GM21528 (cell line): Measurements from ENCODE around the gene SORCS1.

Source experiments
- ATAC-seq: cut with Tn5 transposase; IDR thresholded peaks from one replicate; pipeline ENCODE4 v1.9.1; 2021; ENCODE audit warnings: mild to moderate bottlenecking, moderate library complexity; ENCODE audit not compliant: unreplicated experiment, low FRiP score

SORCS1 gene

DNA sequence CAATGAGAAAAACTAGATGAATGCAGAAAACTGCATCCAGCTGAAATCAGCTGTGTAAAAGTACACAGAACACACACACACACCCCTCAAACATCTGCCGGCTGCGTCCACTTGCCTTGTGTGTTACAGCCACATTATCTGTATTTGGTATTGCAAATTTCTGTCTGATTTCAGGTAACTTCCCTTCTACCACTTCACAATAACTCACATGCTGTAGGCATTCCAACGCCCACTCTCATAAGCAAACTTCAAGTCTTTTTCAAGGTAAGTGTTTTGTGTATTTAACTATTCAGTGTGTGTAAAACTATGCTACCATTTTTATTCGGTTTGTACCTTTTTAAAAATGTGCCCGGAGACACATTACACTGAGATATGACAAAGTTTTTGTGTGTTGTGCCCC is 594.2 kb downstream of the SORCS1 start:
- ATAC-seq, result no peak

DNA sequence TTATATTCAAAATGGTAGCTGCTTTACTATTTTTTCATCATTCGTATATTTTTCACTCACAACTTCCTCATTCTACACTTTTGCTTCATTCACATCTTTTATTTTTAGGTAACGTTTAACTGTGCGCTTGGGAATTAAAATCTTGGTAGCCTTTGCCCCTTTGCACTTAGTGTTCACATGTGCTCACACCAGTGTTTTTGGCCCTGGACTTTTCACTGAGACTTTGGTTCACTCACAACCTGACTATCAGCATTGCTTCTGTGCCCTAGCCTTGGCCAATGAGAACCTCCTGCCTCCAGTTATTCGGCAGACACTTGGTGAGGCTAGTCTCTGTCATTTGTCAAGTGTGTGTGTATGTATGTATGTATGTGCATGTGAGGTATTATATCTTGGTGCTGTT is 596.9 kb downstream of the SORCS1 start:
- ATAC-seq, result no peak

DNA sequence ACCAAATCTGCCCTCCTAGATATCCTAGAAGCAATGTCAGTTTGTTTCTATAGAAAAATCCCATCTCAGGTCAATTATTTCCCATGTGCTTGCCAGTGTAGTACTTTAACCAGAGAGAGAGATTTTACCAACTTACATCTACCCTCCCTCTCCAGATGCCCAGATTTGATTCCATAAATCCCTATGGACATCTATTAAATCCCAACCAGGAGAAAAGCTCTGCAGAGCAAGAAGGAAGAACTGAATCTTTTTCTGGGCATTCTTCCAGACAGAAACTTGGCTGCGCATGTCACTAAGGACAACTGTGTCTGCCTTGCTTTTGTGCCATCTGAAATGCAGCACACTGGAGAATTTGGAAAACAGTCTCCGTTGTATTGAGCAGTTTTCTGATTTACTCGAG is 597.6 kb downstream of the SORCS1 start:
- no peak for ATAC-seq

DNA sequence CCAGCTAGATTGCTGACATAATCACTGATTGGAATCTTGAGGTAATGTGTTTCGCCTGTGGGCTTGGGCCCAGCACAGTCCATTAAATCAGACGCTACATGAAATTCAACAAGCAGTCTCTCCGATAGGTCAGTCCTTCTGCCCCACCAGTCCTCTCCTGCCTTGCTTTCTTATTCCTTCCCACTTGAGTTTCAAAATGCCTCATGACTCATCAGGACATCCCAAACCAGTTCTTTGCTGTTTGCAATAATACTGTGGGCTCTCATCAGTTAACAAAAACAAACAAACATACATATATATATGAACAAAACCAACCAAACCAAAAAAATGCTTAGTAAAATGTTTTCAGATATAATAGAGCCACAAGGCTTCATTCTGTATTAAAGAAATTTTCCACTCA is 599.0 kb downstream of the SORCS1 start:
- ATAC-seq, result no peak

- ATAC-seq, result no peak
Observed at GRCh38 chr10:106563384-106563783, 601.1 kb downstream of the SORCS1 start.

DNA sequence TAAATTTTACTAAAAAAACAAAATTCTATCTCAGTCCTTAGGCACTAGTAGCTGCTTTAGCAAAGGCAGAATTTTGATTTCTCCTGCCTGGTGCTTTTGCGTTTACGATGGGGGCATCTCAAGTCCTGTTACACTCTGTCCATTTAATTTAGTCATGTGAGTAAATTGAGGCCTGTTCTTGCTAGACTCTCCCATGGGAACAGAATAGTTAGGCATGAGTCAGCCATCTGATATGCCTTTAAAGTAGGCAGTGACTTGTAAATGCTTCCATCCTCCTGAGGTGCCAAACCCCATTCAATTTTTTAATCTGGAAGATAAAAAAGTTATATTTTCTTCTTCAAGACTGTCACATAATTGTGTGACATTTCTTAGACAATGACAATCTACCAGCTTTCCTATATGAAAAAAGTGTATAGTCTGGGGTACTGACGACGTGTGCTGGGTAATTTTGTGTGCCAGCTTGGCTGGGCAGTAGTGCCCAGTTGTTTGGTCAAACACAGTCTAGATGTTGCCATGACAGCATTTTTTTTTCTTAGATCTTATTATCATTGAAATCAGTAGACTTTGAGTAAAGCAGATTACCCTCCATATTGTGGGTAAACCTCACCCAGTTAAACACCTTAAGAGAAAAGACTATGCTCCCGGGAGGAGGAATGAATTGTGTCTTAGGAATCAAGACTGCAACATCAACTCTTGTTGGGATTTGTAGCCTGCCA is 603.4 kb downstream of the SORCS1 start:
- no peak for ATAC-seq

- no peak for ATAC-seq
Observed at GRCh38 chr10:106559442-106559841, 605.1 kb downstream of the SORCS1 start.

- ATAC-seq, result no peak
Observed at GRCh38 chr10:106557951-106558733, 606.4 kb downstream of the SORCS1 start.

- ATAC-seq, result no peak
Observed at GRCh38 chr10:106557053-106557452, 607.5 kb downstream of the SORCS1 start.

GRCh38 chr10:106555599-106555998 is 608.9 kb downstream of the SORCS1 start:
- ATAC-seq, result no peak

GRCh38 chr10:106551501-106552062 is 612.9 kb downstream of the SORCS1 start:
- ATAC-seq, result no peak

GRCh38 chr10:106548832-106549231 is 615.7 kb downstream of the SORCS1 start:
- no peak for ATAC-seq

- ATAC-seq, result no peak
Observed at GRCh38 chr10:106547047-106547635, 617.4 kb downstream of the SORCS1 start.

DNA sequence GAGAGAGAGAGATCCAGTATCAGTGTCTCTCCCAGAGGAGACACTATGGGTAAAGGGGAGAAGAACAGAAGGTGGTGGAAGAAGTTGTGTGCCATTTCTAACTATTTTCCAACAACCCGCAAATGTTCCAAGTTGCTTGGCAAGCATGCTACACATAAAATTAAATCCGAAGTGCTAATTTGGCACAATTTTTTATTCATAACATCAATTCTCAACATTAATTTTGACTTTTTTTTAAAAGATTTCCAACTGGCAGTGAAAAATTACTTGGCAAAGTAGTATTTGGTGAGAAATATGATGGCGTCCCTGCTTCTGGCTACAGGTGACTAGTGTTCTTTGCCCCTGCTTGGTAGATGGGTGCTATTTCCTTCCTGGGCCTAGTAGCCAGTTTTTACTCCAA is 622.0 kb downstream of the SORCS1 start:
- ATAC-seq, result no peak

DNA sequence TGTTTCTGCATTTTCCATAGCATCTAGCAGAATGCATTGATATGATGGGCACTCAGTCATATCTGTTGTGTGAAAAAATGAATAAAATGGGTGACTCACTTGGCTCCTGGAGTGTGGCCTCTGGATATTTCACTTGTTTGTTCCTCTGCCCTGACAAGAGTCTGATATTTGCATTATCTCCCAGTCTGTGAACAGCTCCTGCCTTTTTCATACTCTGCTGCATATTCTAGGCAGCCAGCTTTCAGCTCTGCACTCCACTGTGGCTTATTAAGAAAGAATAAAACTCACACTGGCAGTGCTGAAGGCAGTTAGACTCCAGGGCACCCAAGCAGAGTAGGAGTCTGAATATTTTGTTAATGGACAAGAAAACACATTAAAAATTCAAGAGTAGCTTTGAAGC is 623.9 kb downstream of the SORCS1 start:
- ATAC-seq, result no peak

DNA sequence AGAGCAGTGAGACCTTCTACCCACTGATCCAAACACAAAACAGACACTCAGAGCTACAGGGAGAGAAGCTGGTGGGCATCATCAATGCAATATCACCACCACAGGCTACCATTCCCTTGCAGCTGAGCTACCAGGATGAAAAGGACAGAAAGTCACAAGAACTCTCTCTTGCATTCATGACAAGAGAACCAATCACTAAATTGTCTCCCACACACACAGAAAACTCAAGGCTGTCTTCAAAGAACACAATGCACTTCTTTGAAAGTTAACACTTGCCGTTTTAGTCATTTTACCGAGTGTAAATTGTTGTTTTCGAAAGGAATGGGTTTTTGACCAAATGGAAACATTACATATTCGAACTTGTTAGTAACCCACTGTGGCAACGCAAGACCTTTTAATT is 626.6 kb downstream of the SORCS1 start:
- ATAC-seq, result no peak

GRCh38 chr10:106535304-106535953 is 629.1 kb downstream of the SORCS1 start:
- no peak for ATAC-seq

DNA sequence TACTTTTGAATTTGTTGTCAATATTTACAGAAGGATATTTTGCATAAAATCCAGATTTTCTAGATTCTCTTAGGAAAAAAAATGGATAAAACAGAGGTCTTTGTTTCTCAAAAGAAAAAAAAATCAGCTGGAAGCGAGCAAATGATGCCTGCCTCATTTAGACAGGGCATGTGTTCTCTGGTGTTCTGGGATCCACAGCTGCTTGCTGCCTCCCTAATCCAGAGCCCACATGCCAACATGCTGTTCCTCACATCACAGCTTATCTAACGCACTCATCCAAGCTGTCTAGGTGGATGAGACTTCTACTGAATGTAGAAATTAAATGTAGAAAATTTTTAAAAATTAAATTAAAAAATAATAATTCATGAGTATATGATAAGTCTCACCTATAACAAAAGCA is 630.1 kb downstream of the SORCS1 start:
- no peak for ATAC-seq

DNA sequence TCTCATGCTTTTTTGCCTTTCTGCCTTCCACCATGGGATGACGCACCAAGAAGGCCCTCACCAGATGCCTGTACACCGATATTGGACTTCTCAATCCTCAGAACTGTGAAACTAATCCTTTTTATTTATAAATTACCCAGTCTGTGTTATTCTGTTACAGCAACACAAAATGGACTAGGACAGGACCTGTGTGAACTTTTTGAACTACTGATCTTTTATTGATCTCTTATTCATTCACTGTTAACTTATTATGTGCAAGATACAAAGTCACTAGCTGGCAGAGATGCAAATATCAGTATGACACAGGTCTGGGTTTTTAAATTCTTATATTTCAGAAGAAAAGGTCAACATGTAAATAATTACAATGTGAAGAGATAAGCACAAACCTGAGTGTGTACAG is 635.8 kb downstream of the SORCS1 start:
- no peak for ATAC-seq

- no peak for ATAC-seq
Observed at GRCh38 chr10:106525835-106526234, 638.7 kb downstream of the SORCS1 start.
